Measurements from ENCODE around the gene TPK1. TPM values are rescaled to one million over a fixed set of nuclear protein-coding genes. Genes with fewer than 3 reads are reported as not detected.

The TPK1 gene
- polyA plus RNA-seq, 1 donor, result 5.4 TPM

DNA sequence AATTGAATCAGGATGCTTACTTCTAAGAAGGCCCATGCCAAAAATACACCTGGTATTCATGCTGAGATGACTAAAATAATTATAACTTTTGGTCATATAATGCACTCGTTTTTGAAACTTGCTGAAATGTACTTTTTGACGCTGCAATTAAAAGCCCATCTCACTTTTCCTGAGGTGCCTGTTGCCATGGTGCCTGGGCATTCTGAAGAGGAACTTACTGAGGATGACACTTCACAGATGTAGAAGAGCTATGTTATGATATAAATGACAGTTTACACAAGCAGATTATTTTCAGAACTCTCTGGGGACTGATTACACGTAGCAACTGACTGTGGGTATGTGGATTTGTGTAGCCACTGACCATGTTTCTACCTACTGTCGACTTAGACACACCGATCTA lies 182.4 kb downstream of the TPK1 start:
- Histone ChIP-seq H3K9me3 (ENCODE audit: control insufficient read depth, low read depth, low read length) (peaks cover 8% of the 10 kb centered on the region), H3K27me3 (ENCODE audit: control insufficient read depth, insufficient read depth, low read length) (no peaks in the 10 kb centered on the region), H3K4me1 (ENCODE audit: control insufficient read depth, insufficient read depth, low read length) (no peaks in the 10 kb centered on the region), H3K36me3 (ENCODE audit: control insufficient read depth, insufficient read depth, low read length) (no peaks in the 10 kb centered on the region), H3K27ac (ENCODE audit: low read length) (no peak overlapping the region), H3K4me3 (ENCODE audit: low read length) (no peak overlapping the region)
- no peak for DNase-seq
- 69% methylated on average over 2 of the region's 5 CpGs for WGBS (ENCODE audit: insufficient coverage, low lambda C conversion rate)

- no CpG with 5 or more reads among the region's 24 CpGs for WGBS (ENCODE audit: insufficient coverage, low lambda C conversion rate)
- no peaks in the 10 kb centered on the region for H3K36me3 ChIP-seq (ENCODE audit: control insufficient read depth, insufficient read depth, low read length)
- H3K4me3 ChIP-seq (ENCODE audit: low read length), result no peak overlapping the region
- DNase-seq, result no peak
- H3K9me3 ChIP-seq (ENCODE audit: control insufficient read depth, low read depth, low read length), result peaks cover 8% of the 10 kb centered on the region
- no peak overlapping the region for H3K27ac ChIP-seq (ENCODE audit: low read length)
- H3K27me3 ChIP-seq (ENCODE audit: control insufficient read depth, insufficient read depth, low read length), result no peaks in the 10 kb centered on the region
- H3K4me1 ChIP-seq (ENCODE audit: control insufficient read depth, insufficient read depth, low read length), result no peaks in the 10 kb centered on the region
Observed at GRCh38 chr7:144650439-144650838, 185.4 kb downstream of the TPK1 start.

DNA sequence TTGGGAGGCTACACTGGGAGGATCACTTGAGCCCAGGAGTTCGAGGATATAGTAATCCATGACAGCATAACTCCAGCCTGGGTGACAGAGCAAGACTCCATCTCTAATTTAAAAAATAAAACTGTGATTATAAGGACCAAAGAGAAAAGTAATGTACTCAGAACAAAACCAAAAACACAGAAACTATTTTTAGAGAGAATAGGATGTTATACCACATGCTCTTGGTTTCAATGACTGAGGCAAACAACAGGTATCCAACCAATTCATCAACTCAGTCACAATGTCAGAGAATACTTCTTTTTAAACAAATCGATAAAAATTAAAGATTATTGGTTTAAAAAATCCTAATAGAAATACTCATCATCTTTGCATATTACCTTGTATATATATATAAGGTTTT lies 186.7 kb downstream of the TPK1 start:
- Histone ChIP-seq H3K27me3 (ENCODE audit: control insufficient read depth, insufficient read depth, low read length) (no peaks in the 10 kb centered on the region), H3K4me3 (ENCODE audit: low read length) (no peak overlapping the region), H3K36me3 (ENCODE audit: control insufficient read depth, insufficient read depth, low read length) (no peaks in the 10 kb centered on the region), H3K4me1 (ENCODE audit: control insufficient read depth, insufficient read depth, low read length) (no peaks in the 10 kb centered on the region), H3K9me3 (ENCODE audit: control insufficient read depth, low read depth, low read length) (peaks cover 8% of the 10 kb centered on the region), H3K27ac (ENCODE audit: low read length) (no peak overlapping the region)
- DNase-seq, result no peak
- 60% methylated on average over 1 of the region's 2 CpGs for WGBS (ENCODE audit: insufficient coverage, low lambda C conversion rate)

GRCh38 chr7:144641389-144642044 lies 194.3 kb downstream of the TPK1 start:
- Histone ChIP-seq H3K4me1 (ENCODE audit: control insufficient read depth, insufficient read depth, low read length) (no peaks in the 10 kb centered on the region), H3K4me3 (ENCODE audit: low read length) (no peak overlapping the region), H3K9me3 (ENCODE audit: control insufficient read depth, low read depth, low read length) (no peaks in the 10 kb centered on the region), H3K27me3 (ENCODE audit: control insufficient read depth, insufficient read depth, low read length) (no peaks in the 10 kb centered on the region), H3K36me3 (ENCODE audit: control insufficient read depth, insufficient read depth, low read length) (no peaks in the 10 kb centered on the region), H3K27ac (ENCODE audit: low read length) (no peak overlapping the region)
- no peak for DNase-seq
- WGBS (ENCODE audit: insufficient coverage, low lambda C conversion rate), result 83% methylated on average over 3 of the region's 4 CpGs

DNA sequence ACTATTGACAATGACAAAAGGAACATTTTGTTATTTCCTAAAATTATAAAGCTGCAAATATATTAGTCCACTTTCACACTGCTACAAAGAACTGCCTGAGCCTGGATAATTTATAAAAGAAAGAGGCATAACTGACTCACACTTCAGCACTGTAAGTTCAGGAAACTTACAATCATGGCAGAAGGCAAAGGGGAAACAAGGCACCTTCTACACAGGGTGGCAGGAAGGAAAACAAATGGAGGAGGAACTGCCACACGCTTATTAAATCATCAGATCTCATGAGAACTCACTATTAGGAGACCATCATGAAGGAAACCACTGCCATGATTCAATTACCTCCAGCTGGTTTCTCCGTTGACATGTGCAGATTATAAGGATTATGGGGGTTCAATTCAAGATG lies 203.1 kb downstream of the TPK1 start:
- Histone ChIP-seq H3K27me3 (ENCODE audit: control insufficient read depth, insufficient read depth, low read length) (no peaks in the 10 kb centered on the region), H3K36me3 (ENCODE audit: control insufficient read depth, insufficient read depth, low read length) (no peaks in the 10 kb centered on the region), H3K4me3 (ENCODE audit: low read length) (no peak overlapping the region), H3K27ac (ENCODE audit: low read length) (no peak overlapping the region), H3K9me3 (ENCODE audit: control insufficient read depth, low read depth, low read length) (no peaks in the 10 kb centered on the region), H3K4me1 (ENCODE audit: control insufficient read depth, insufficient read depth, low read length) (no peaks in the 10 kb centered on the region)
- 80% methylated on average over 1 of the region's 2 CpGs for WGBS (ENCODE audit: insufficient coverage, low lambda C conversion rate)
- DNase-seq, result no peak

- no peaks in the 10 kb centered on the region for H3K36me3 ChIP-seq (ENCODE audit: control insufficient read depth, insufficient read depth, low read length)
- H3K4me1 ChIP-seq (ENCODE audit: control insufficient read depth, insufficient read depth, low read length), result no peaks in the 10 kb centered on the region
- no peaks in the 10 kb centered on the region for H3K27me3 ChIP-seq (ENCODE audit: control insufficient read depth, insufficient read depth, low read length)
- no peak overlapping the region for H3K4me3 ChIP-seq (ENCODE audit: low read length)
- no peaks in the 10 kb centered on the region for H3K9me3 ChIP-seq (ENCODE audit: control insufficient read depth, low read depth, low read length)
- H3K27ac ChIP-seq (ENCODE audit: low read length), result no peak overlapping the region
- no peak for DNase-seq
Observed at GRCh38 chr7:144629598-144629997, 206.3 kb downstream of the TPK1 start.

DNA sequence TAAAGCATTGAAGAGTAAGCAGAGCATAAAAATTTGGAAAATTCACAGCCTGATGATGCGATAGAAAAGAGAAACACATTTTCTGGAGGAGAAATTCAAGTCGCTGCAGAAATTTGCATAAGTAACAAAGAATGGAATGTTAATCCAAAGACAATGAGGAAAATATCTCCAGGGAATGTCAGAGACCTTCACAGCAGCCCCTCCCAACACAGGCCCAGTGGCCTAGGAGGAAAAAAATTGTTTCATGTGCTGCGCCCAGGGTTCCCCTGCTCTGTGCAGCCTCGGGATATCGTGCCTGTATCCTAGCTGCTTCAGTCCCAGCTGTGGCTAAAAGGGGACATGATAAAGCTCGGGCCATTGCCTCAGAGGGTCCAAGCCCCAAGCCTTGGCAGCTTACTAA lies 206.8 kb downstream of the TPK1 start:
- no peaks in the 10 kb centered on the region for H3K27me3 ChIP-seq (ENCODE audit: control insufficient read depth, insufficient read depth, low read length)
- no peak overlapping the region for H3K27ac ChIP-seq (ENCODE audit: low read length)
- H3K36me3 ChIP-seq (ENCODE audit: control insufficient read depth, insufficient read depth, low read length), result no peaks in the 10 kb centered on the region
- H3K4me1 ChIP-seq (ENCODE audit: control insufficient read depth, insufficient read depth, low read length), result no peaks in the 10 kb centered on the region
- H3K4me3 ChIP-seq (ENCODE audit: low read length), result no peak overlapping the region
- no peak for DNase-seq
- WGBS (ENCODE audit: insufficient coverage, low lambda C conversion rate), result 86% methylated on average over 2 of the region's 6 CpGs
- H3K9me3 ChIP-seq (ENCODE audit: control insufficient read depth, low read depth, low read length), result no peaks in the 10 kb centered on the region

- no peaks in the 10 kb centered on the region for H3K9me3 ChIP-seq (ENCODE audit: control insufficient read depth, low read depth, low read length)
- no peaks in the 10 kb centered on the region for H3K36me3 ChIP-seq (ENCODE audit: control insufficient read depth, insufficient read depth, low read length)
- no peak overlapping the region for H3K27ac ChIP-seq (ENCODE audit: low read length)
- no peaks in the 10 kb centered on the region for H3K27me3 ChIP-seq (ENCODE audit: control insufficient read depth, insufficient read depth, low read length)
- no peak overlapping the region for H3K4me3 ChIP-seq (ENCODE audit: low read length)
- no CpG with 5 or more reads among the region's 2 CpGs for WGBS (ENCODE audit: insufficient coverage, low lambda C conversion rate)
- no peaks in the 10 kb centered on the region for H3K4me1 ChIP-seq (ENCODE audit: control insufficient read depth, insufficient read depth, low read length)
- no peak for DNase-seq
Observed at GRCh38 chr7:144628176-144628575, 207.7 kb downstream of the TPK1 start.

GRCh38 chr7:144622745-144623144 lies 213.1 kb downstream of the TPK1 start:
- Histone ChIP-seq H3K9me3 (ENCODE audit: control insufficient read depth, low read depth, low read length) (no peaks in the 10 kb centered on the region), H3K27me3 (ENCODE audit: control insufficient read depth, insufficient read depth, low read length) (no peaks in the 10 kb centered on the region), H3K4me1 (ENCODE audit: control insufficient read depth, insufficient read depth, low read length) (no peaks in the 10 kb centered on the region), H3K36me3 (ENCODE audit: control insufficient read depth, insufficient read depth, low read length) (no peaks in the 10 kb centered on the region), H3K27ac (ENCODE audit: low read length) (no peak overlapping the region), H3K4me3 (ENCODE audit: low read length) (no peak overlapping the region)
- DNase-seq, result no peak
- WGBS (ENCODE audit: insufficient coverage, low lambda C conversion rate), result no CpG with 5 or more reads among the region's 3 CpGs

GRCh38 chr7:144606261-144606660 lies 229.6 kb downstream of the TPK1 start:
- DNase-seq, result no peak
- H3K36me3 ChIP-seq (ENCODE audit: control insufficient read depth, insufficient read depth, low read length), result no peaks in the 10 kb centered on the region
- H3K9me3 ChIP-seq (ENCODE audit: control insufficient read depth, low read depth, low read length), result no peaks in the 10 kb centered on the region
- no peaks in the 10 kb centered on the region for H3K27me3 ChIP-seq (ENCODE audit: control insufficient read depth, insufficient read depth, low read length)
- no peak overlapping the region for H3K27ac ChIP-seq (ENCODE audit: low read length)
- no CpG with 5 or more reads among the region's 3 CpGs for WGBS (ENCODE audit: insufficient coverage, low lambda C conversion rate)
- H3K4me3 ChIP-seq (ENCODE audit: low read length), result no peak overlapping the region
- H3K4me1 ChIP-seq (ENCODE audit: control insufficient read depth, insufficient read depth, low read length), result no peaks in the 10 kb centered on the region

- Histone ChIP-seq H3K4me3 (ENCODE audit: low read length) (no peak overlapping the region), H3K36me3 (ENCODE audit: control insufficient read depth, insufficient read depth, low read length) (no peaks in the 10 kb centered on the region), H3K4me1 (ENCODE audit: control insufficient read depth, insufficient read depth, low read length) (no peaks in the 10 kb centered on the region), H3K9me3 (ENCODE audit: control insufficient read depth, low read depth, low read length) (peaks cover 5% of the 10 kb centered on the region), H3K27me3 (ENCODE audit: control insufficient read depth, insufficient read depth, low read length) (no peaks in the 10 kb centered on the region), H3K27ac (ENCODE audit: low read length) (no peak overlapping the region)
- no peak for DNase-seq
- 100% methylated on average over 2 of the region's 4 CpGs for WGBS (ENCODE audit: insufficient coverage, low lambda C conversion rate)
Observed at GRCh38 chr7:144596953-144597352, 238.9 kb downstream of the TPK1 start.

Measured in large intestine (tissue), 3 donors.